NT2/D1 (cell line): ENCODE measurements around the gene NPTX2.
A peak's percentile ranks its signal among the peaks of the same experiment; 100 is the strongest.

ENCODE experiments used
- DNase-seq: peaks from one replicate; pipeline ENCODE4 v3.0.0-alpha.2; 2011; ENCODE audit warnings: low read depth, low spot score
- H3K27me3 ChIP-seq: 2 replicates; pipeline ENCODE4 v1.6.0; 2011; ENCODE audit warnings: mild to moderate bottlenecking; ENCODE audit not compliant: insufficient read length, insufficient read depth
- H3K36me3 ChIP-seq: 2 replicates; pipeline ENCODE4 v1.6.1; 2011; ENCODE audit warnings: mild to moderate bottlenecking, low read length, mixed read lengths; ENCODE audit not compliant: insufficient read depth, insufficient read length
- H3K4me1 ChIP-seq: 2 replicates; pipeline ENCODE4 v1.5.1; 2011; ENCODE audit not compliant: insufficient read depth, insufficient read length
- H3K4me3 ChIP-seq: 2 replicates; pipeline ENCODE4 v1.5.1; 2011; ENCODE audit warnings: low read depth; ENCODE audit not compliant: insufficient read length
- H3K9ac ChIP-seq: 2 replicates; pipeline ENCODE4 v1.6.0; 2011; ENCODE audit warnings: low read depth; ENCODE audit not compliant: insufficient read length
- H3K9me3 ChIP-seq: 2 replicates; pipeline ENCODE4 v1.5.1; 2011; ENCODE audit warnings: mild to moderate bottlenecking, low read length; ENCODE audit not compliant: insufficient read depth
- SUZ12 ChIP-seq: IDR thresholded peaks from 2 replicates; pipeline ENCODE4 v1.6.1; 2011; ENCODE audit not compliant: insufficient read length, insufficient read depth; ENCODE audit errors: extremely low read depth
- YY1 ChIP-seq: IDR thresholded peaks from 2 replicates; pipeline ENCODE4 v1.6.1; 2011; ENCODE audit not compliant: insufficient read length, insufficient read depth
- ZNF274 ChIP-seq: IDR thresholded peaks from 2 replicates; pipeline ENCODE4 v1.6.1; 2011; ENCODE audit warnings: mild to moderate bottlenecking, low read depth, low read length

NPTX2 gene

DNA sequence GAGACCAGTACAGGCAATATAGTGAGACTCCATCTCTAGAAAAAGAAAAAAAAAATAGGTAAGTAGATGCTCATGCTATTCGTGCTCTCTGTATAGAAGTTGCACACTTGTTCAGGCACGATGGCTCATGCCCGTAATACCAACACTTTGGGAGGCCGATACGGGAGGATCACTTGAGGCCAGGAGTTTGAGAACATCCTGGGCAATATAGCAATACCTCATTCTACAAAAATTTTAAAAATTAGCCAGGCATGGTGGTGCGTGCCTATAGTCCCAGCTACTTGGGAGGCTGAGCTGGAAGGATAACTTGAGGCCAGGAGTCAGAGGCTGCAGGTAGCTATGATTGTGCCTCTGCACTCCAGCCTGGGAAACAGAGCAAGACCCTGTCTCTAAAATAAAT lies 17.2 kb upstream of the NPTX2 start:
- H3K36me3 ChIP-seq, result no peaks in the 10 kb centered on the region

GRCh38 chr7:98602755-98603398 lies 14.2 kb upstream of the NPTX2 start:
- Histone ChIP-seq H3K9ac (no peak overlapping the region), H3K4me1 (no peaks in the 10 kb centered on the region), H3K9me3 (no peaks in the 10 kb centered on the region), H3K4me3 (no peak overlapping the region), H3K27me3 (no peaks in the 10 kb centered on the region), H3K36me3 (no peaks in the 10 kb centered on the region)
- DNase-seq, result no peak
- TF ChIP-seq SUZ12, result no peak

More for the DNA sequence above, 17.2 kb upstream of the NPTX2 start:
- Histone ChIP-seq H3K9ac (no peak overlapping the region), H3K27me3 (no peaks in the 10 kb centered on the region), H3K9me3 (no peaks in the 10 kb centered on the region), H3K4me1 (peaks cover 3% of the 10 kb centered on the region), H3K4me3 (no peak overlapping the region)
- DNase-seq, result no peak
- no peak for TF ChIP-seq YY1
- TF ChIP-seq ZNF274, result no peak
- no peak for TF ChIP-seq SUZ12

DNA sequence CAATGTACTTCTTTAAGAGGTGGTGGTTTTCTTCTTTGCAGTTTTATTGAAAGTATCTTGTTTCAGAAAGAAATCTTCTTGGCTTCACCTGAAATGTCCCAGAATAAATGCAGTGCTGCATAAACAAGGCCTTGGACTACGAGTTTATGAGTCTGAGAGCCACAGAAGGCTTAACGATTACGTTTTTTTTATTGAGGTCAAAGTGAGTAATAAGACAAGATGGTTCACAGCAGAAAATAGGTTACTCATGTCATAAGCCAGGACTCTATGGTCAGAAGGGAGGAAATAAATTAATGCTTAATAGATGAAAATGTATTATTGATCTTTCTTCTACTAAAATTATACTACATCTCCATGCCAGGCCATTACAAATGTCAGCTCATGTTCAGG lies 13.7 kb upstream of the NPTX2 start:
- DNase-seq, result no peak
- Histone ChIP-seq H3K4me3 (no peak overlapping the region), H3K4me1 (no peaks in the 10 kb centered on the region), H3K9ac (no peak overlapping the region), H3K27me3 (no peaks in the 10 kb centered on the region), H3K36me3 (no peaks in the 10 kb centered on the region), H3K9me3 (no peaks in the 10 kb centered on the region)
- TF ChIP-seq ZNF274 (no peak), YY1 (no peak), SUZ12 (no peak)

- no peak overlapping the region for H3K4me3 ChIP-seq
- H3K9me3 ChIP-seq, result no peaks in the 10 kb centered on the region
- no peaks in the 10 kb centered on the region for H3K36me3 ChIP-seq
- H3K4me1 ChIP-seq, result peaks cover 1% of the 10 kb centered on the region
- no peak overlapping the region for H3K9ac ChIP-seq
- DNase-seq, result no peak
- H3K27me3 ChIP-seq, result peaks cover 23% of the 10 kb centered on the region
- TF ChIP-seq YY1, result no peak
- no peak for TF ChIP-seq SUZ12
- TF ChIP-seq ZNF274, result no peak
These were observed 3.3 kb upstream of the NPTX2 start for GRCh38 chr7:98613601-98614425.

DNA sequence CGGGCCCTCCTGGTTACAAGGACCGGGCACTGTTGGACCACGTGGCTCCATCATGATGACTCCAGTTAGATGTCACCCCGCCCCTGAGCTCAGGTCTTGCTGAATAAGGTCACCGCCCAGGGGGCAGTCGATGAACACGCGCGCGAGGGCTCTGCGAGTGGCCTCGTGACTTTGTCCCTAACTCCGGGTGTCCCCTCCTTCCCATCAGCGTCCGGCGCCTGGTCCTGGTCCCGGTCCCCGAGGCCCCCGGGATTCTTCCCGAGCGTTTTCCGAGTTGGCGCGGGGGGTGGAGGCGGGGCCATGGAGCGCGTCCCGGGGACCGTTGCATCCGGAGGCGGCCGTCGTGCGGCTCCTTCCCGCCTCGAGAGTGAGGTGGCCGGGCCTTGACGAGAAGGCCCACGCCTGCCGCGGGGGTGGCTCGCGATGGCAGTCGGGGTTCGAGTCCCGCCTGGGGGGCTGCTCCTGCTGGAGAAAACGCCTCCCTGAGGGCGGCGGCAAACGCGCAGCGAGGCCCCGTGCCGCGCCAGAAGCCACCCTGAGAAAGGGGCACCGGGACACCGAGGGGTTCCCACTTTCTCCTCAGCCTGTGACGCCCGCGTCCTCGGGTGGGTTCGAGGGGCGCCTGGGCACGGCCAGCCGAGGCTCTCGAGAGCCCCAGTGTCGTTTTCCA lies 569 bp upstream of the NPTX2 start:
- no peaks in the 10 kb centered on the region for H3K9me3 ChIP-seq
- H3K36me3 ChIP-seq, result peaks cover 20% of the 10 kb centered on the region
- peak overlapping the region; percentile 74 for H3K9ac ChIP-seq
- H3K4me1 ChIP-seq, result peaks cover 12% of the 10 kb centered on the region
- H3K4me3 ChIP-seq, result peak overlapping the region; percentile 43
- no peak for DNase-seq
- peaks cover 23% of the 10 kb centered on the region for H3K27me3 ChIP-seq
- TF ChIP-seq YY1 (no peak), SUZ12 (no peak), ZNF274 (no peak)

DNA sequence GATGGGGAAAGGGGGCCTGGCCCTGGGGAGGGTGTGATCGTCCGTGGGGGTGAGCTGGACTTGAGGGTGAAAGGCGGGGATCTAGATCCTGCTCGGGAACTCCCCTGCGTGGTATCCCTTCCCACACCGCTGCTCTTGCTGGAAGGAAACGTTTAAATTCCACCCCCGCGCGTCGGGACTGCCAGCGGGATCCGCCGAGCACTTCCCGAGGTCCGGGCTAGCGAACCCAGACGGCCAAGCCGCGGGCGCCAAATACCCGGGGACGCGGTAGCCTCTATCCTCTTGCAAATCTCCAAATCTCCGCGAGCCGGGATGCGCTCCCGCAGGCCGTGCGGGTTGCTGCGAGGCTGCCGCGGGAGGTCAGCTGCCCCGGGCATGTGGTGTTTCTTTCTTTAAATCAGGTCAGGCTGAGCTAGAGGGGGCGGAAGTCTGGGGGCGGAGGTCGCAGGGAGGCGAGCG lies 904 bp downstream of the NPTX2 start:
- TF ChIP-seq ZNF274, result no peak
- no peak for TF ChIP-seq SUZ12
- no peak for TF ChIP-seq YY1
- Histone ChIP-seq H3K27me3 (peaks cover 20% of the 10 kb centered on the region), H3K4me1 (peaks cover 12% of the 10 kb centered on the region), H3K9ac (peak overlapping the region; percentile 93), H3K36me3 (peaks cover 35% of the 10 kb centered on the region), H3K4me3 (peak overlapping the region; percentile 90), H3K9me3 (no peaks in the 10 kb centered on the region)
- no peak for DNase-seq

- H3K9ac ChIP-seq, result no peak overlapping the region
- H3K27me3 ChIP-seq, result peaks cover 20% of the 10 kb centered on the region
- H3K4me3 ChIP-seq, result peak overlapping the region; percentile 28
- no peak for DNase-seq
- no peaks in the 10 kb centered on the region for H3K9me3 ChIP-seq
- peaks cover 12% of the 10 kb centered on the region for H3K4me1 ChIP-seq
- peaks cover 39% of the 10 kb centered on the region for H3K36me3 ChIP-seq
- TF ChIP-seq YY1 (no peak), SUZ12 (no peak), ZNF274 (no peak)
These were observed 1.7 kb downstream of the NPTX2 start for GRCh38 chr7:98618786-98619185.
